ENCODE data around the gene CEP85L. TPM values are rescaled to one million over a fixed set of nuclear protein-coding genes. Genes with fewer than 3 reads are reported as not detected.
"Not testable (repeated sequence)": the region's sequence is repeated elsewhere in the genome, so short reads cannot be mapped to it uniquely, and the experiment has no call there.

CEP85L gene
- polyA plus RNA-seq, 12 donors = 13.1 to 34.7 (median 24.6) TPM; not detected in 1

- not testable (repeated sequence) for DNase-seq
Observed at GRCh38 chr6:118421312-118421711, 230.1 kb downstream of the CEP85L start.

- DNase-seq = no peak
Observed at GRCh38 chr6:118419448-118420394, 231.7 kb downstream of the CEP85L start.

Other genes with a start within 250 kb of the CEP85L start
- 10 to 100 TPM in 2 of 12 donors, 1 to 10 TPM in 8, not detected in 2; 4.1 to 11.4 (median 7.1) TPM for gene PLN, start 103.3 kb downstream of the CEP85L start, polyA plus RNA-seq (ENCODE audit: insufficient read length in 12 of 12)
- 10 to 100 TPM in 11 of 12 donors, not detected in 1; 17.4 to 24.4 (median 21.5) TPM for gene ASF1A, start 242.6 kb upstream of the CEP85L start, polyA plus RNA-seq (ENCODE audit: insufficient read length in 12 of 12)